SK-N-SH treated with all-trans-retinoic acid at 6 μM for 48 hours (cell line): ENCODE measurements around the gene SLC35G2.
A peak's percentile ranks its signal among the peaks of the same experiment; 100 is the strongest.

Source experiments
- ATAC-seq: fragments of 200-7000 bp; cut with Tn5 transposase; 3 replicates; pipeline ENCODE4 v1.9.1; 2020; ENCODE audit warnings: mild to moderate bottlenecking, moderate library complexity
- BACH2 ChIP-seq: fragments of 250-450 bp; sonication (Bioruptor Pico); IDR thresholded peaks from 2 replicates; pipeline ENCODE4 v1.9.0; 2021; ENCODE audit warnings: mild to moderate bottlenecking, borderline replicate concordance
- CREB5 ChIP-seq: fragments of 250-450 bp; sonication (Bioruptor Pico); IDR thresholded peaks from 2 replicates; pipeline ENCODE4 v1.5.1; 2020; ENCODE audit warnings: low read depth, mild to moderate bottlenecking, moderate library complexity
- CSDC2 ChIP-seq: fragments of 250-450 bp; sonication (Bioruptor Pico); IDR thresholded peaks from 2 replicates; pipeline ENCODE4 v1.5.0; 2020; ENCODE audit warnings: mild to moderate bottlenecking, moderate library complexity
- CSRNP3 ChIP-seq: fragments of 250-450 bp; sonication (Bioruptor Pico); IDR thresholded peaks from 2 replicates; pipeline ENCODE4 v1.5.1; 2021; ENCODE audit warnings: mild to moderate bottlenecking, moderate library complexity
- ESRRG ChIP-seq: fragments of 250-450 bp; sonication (Bioruptor Pico); IDR thresholded peaks from 2 replicates; pipeline ENCODE4 v1.6.1; 2021; ENCODE audit warnings: mild to moderate bottlenecking
- GLIS3 ChIP-seq: fragments of 250-450 bp; sonication (Bioruptor Pico); IDR thresholded peaks from 2 replicates; pipeline ENCODE4 v1.5.0; 2020; ENCODE audit warnings: mild to moderate bottlenecking, moderate library complexity
- ISL1 ChIP-seq: fragments of 250-450 bp; sonication (Bioruptor Pico); IDR thresholded peaks from 2 replicates; pipeline ENCODE4 v2.1.2; 2022; ENCODE audit warnings: mild to moderate bottlenecking, moderate library complexity
- OSR1 ChIP-seq: fragments of 250-450 bp; sonication (Bioruptor Pico); IDR thresholded peaks from 2 replicates; pipeline ENCODE4 v1.8.0; 2022; ENCODE audit warnings: moderate library complexity, mild to moderate bottlenecking, inconsistent platforms
- PATZ1 ChIP-seq: fragments of 250-450 bp; sonication (Bioruptor Pico); IDR thresholded peaks from 2 replicates; pipeline ENCODE4 v1.8.0; 2020; ENCODE audit warnings: mild to moderate bottlenecking, moderate library complexity, borderline replicate concordance
- POU6F1 ChIP-seq: fragments of 250-450 bp; sonication (Bioruptor Pico); IDR thresholded peaks from 2 replicates; pipeline ENCODE4 v1.8.0; 2021; ENCODE audit warnings: low read depth, mild to moderate bottlenecking, moderate library complexity, borderline replicate concordance
- PPARA ChIP-seq: fragments of 250-450 bp; sonication (Bioruptor Pico); IDR thresholded peaks from 2 replicates; pipeline ENCODE4 v1.5.0; 2020; ENCODE audit warnings: mild to moderate bottlenecking, borderline replicate concordance
- RARB ChIP-seq: fragments of 250-450 bp; sonication (Bioruptor Pico); IDR thresholded peaks from 2 replicates; pipeline ENCODE4 v1.8.0; 2021; ENCODE audit warnings: mild to moderate bottlenecking, moderate library complexity
- SNAI2 ChIP-seq: fragments of 250-450 bp; sonication (Bioruptor Pico); IDR thresholded peaks from 2 replicates; pipeline ENCODE4 v1.5.0; 2020; ENCODE audit warnings: mild to moderate bottlenecking, moderate library complexity
- TCF4 ChIP-seq: fragments of 250-450 bp; sonication (Bioruptor Pico); IDR thresholded peaks from 2 replicates; pipeline ENCODE4 v1.8.0; 2021; ENCODE audit warnings: mild to moderate bottlenecking, moderate library complexity, borderline replicate concordance
- TOX ChIP-seq: fragments of 250-450 bp; sonication (Bioruptor Pico); IDR thresholded peaks from 2 replicates; pipeline ENCODE4 v1.8.0; 2021; ENCODE audit warnings: mild to moderate bottlenecking, moderate library complexity, borderline replicate concordance
- TSHZ2 ChIP-seq: fragments of 250-450 bp; sonication (Bioruptor Pico); IDR thresholded peaks from 2 replicates; pipeline ENCODE4 v1.5.0; 2020; ENCODE audit warnings: mild to moderate bottlenecking, moderate library complexity
- ZC3H10 ChIP-seq: fragments of 250-450 bp; sonication (Bioruptor Pico); IDR thresholded peaks from 2 replicates; pipeline ENCODE4 v1.5.1; 2021; ENCODE audit warnings: mild to moderate bottlenecking, moderate library complexity
- ZFP3 ChIP-seq: fragments of 250-450 bp; sonication (Bioruptor Pico); IDR thresholded peaks from 2 replicates; pipeline ENCODE4 v1.5.0; 2020; ENCODE audit warnings: mild to moderate bottlenecking, moderate library complexity
- ZFP30 ChIP-seq: fragments of 450-650 bp; formaldehyde crosslinking; IDR thresholded peaks from 2 replicates; pipeline ENCODE4 v1.5.0; 2022; ENCODE audit warnings: mild to moderate bottlenecking, moderate library complexity
- ZNF565 ChIP-seq: fragments of 450-650 bp; formaldehyde crosslinking; conservative IDR thresholded peaks from 2 replicates; pipeline ENCODE4 v1.5.0; 2020; ENCODE audit warnings: low read depth, mild to moderate bottlenecking, moderate library complexity
- ZNF70 ChIP-seq: fragments of 450-650 bp; formaldehyde crosslinking; IDR thresholded peaks from 2 replicates; pipeline ENCODE4 v1.5.0; 2020; ENCODE audit warnings: mild to moderate bottlenecking, moderate library complexity
- ZNF8 ChIP-seq: fragments of 450-650 bp; formaldehyde crosslinking; IDR thresholded peaks from 2 replicates; pipeline ENCODE4 v1.5.0; 2020; ENCODE audit warnings: mild to moderate bottlenecking, moderate library complexity

The SLC35G2 gene

GRCh38 chr3:136780741-136781140 lies 38.2 kb upstream of the SLC35G2 start (continued):
- no peak for TF ChIP-seq TSHZ2 (CRISPR knock-in tag)
- no peak for TF ChIP-seq ZNF70 (CRISPR knock-in tag)
- TF ChIP-seq ZC3H10, result no peak
- TF ChIP-seq GLIS3 (CRISPR knock-in tag), result no peak
- TF ChIP-seq, all 23 proteins: peak for 0

GRCh38 chr3:136783708-136784191 lies 35.2 kb upstream of the SLC35G2 start:
- ATAC-seq, result no peak
- TF ChIP-seq SNAI2 (CRISPR knock-in tag), result no peak
- no peak for TF ChIP-seq ZFP30
- TF ChIP-seq BACH2 (CRISPR knock-in tag), result no peak
- no peak for TF ChIP-seq RARB
- no peak for TF ChIP-seq PATZ1 (CRISPR knock-in tag)
- no peak for TF ChIP-seq TSHZ2 (CRISPR knock-in tag)
- TF ChIP-seq ZNF565 (CRISPR knock-in tag), result no peak
- no peak for TF ChIP-seq ZNF70 (CRISPR knock-in tag)
- TF ChIP-seq CSRNP3 (CRISPR knock-in tag), result no peak
- no peak for TF ChIP-seq OSR1 (CRISPR knock-in tag)
- no peak for TF ChIP-seq ZFP3 (CRISPR knock-in tag)
- no peak for TF ChIP-seq PPARA (CRISPR knock-in tag)
- no peak for TF ChIP-seq GLIS3 (CRISPR knock-in tag)
- no peak for TF ChIP-seq ESRRG
- no peak for TF ChIP-seq TCF4 (CRISPR knock-in tag)
- TF ChIP-seq ZC3H10, result no peak
- TF ChIP-seq ISL1 (CRISPR knock-in tag), result no peak
- TF ChIP-seq POU6F1 (CRISPR knock-in tag), result no peak

GRCh38 chr3:136787349-136787748 lies 31.6 kb upstream of the SLC35G2 start:
- ATAC-seq, result peak; percentile 57
- no peak for TF ChIP-seq GLIS3 (CRISPR knock-in tag)
- no peak for TF ChIP-seq ISL1 (CRISPR knock-in tag)
- no peak for TF ChIP-seq CSDC2 (CRISPR knock-in tag)
- TF ChIP-seq BACH2 (CRISPR knock-in tag), result no peak
- TF ChIP-seq ZNF70 (CRISPR knock-in tag), result no peak
- no peak for TF ChIP-seq TOX (CRISPR knock-in tag)
- TF ChIP-seq OSR1 (CRISPR knock-in tag), result no peak
- no peak for TF ChIP-seq RARB
- no peak for TF ChIP-seq ZNF565 (CRISPR knock-in tag)
- no peak for TF ChIP-seq POU6F1 (CRISPR knock-in tag)
- TF ChIP-seq SNAI2 (CRISPR knock-in tag), result no peak
- no peak for TF ChIP-seq ZNF8
- no peak for TF ChIP-seq ZFP30
- TF ChIP-seq ZC3H10, result no peak
- TF ChIP-seq CREB5 (CRISPR knock-in tag), result no peak
- TF ChIP-seq PPARA (CRISPR knock-in tag), result no peak
- TF ChIP-seq ZFP3 (CRISPR knock-in tag), result no peak
